SU-DHL-6 (cell line): ENCODE results near the gene PTP4A2.

Source experiments
- H2AFZ ChIP-seq: fragments of 200-600 bp; sonication (generic); 2 replicates; pipeline ENCODE4 v1.6.1; 2014; ENCODE audit warnings: low read depth, mild to moderate bottlenecking, moderate library complexity, mixed read lengths, antibody characterized with exemption, low read length; ENCODE audit not compliant: severe bottlenecking
- H3F3A ChIP-seq: fragments of 200-600 bp; shearing (Covaris generic); 2 replicates; pipeline ENCODE4 v1.6.0; 2016; ENCODE audit warnings: antibody characterized with exemption, mild to moderate bottlenecking; ENCODE audit not compliant: insufficient read depth
- H3K27ac ChIP-seq: fragments of 200-600 bp; sonication (generic); 2 replicates; pipeline ENCODE4 v1.5.1; 2016; ENCODE audit warnings: low read depth, mild to moderate bottlenecking, low read length, moderate library complexity, mixed read lengths
- H3K27me3 ChIP-seq: fragments of 200-600 bp; sonication (generic), shearing (Covaris generic); 2 replicates; pipeline ENCODE4 v1.6.0; 2014; ENCODE audit warnings: mild to moderate bottlenecking, low read length
- H3K36me3 ChIP-seq: fragments of 200-600 bp; sonication (generic); 2 replicates; pipeline ENCODE4 v1.6.1; 2014; ENCODE audit warnings: mild to moderate bottlenecking, low read length, mixed read lengths
- H3K4me2 ChIP-seq: fragments of 300-600, 200-600 bp; shearing (Covaris generic), sonication (generic); 2 replicates; pipeline ENCODE4 v1.6.0; 2014; ENCODE audit warnings: low read length, low read depth, mild to moderate bottlenecking; ENCODE audit not compliant: poor library complexity, severe bottlenecking
- H3K4me3 ChIP-seq: fragments of 200-600 bp; sonication (generic); 2 replicates; pipeline ENCODE4 v1.5.1; 2014; ENCODE audit warnings: antibody characterized with exemption, low read length, mild to moderate bottlenecking, mixed read lengths; ENCODE audit not compliant: insufficient read depth, poor library complexity, severe bottlenecking
- H3K79me2 ChIP-seq: fragments of 200-600 bp; sonication (generic); 2 replicates; pipeline ENCODE4 v1.6.1; 2014; ENCODE audit warnings: mild to moderate bottlenecking, low read length, moderate library complexity; ENCODE audit not compliant: insufficient read depth
- H3K9ac ChIP-seq: fragments of 200-600 bp; sonication (generic); 2 replicates; pipeline ENCODE4 v1.7.0; 2014; ENCODE audit warnings: mild to moderate bottlenecking, low read length
- H3K9me2 ChIP-seq: fragments of 200-600 bp; sonication (generic); replicated peaks from 2 replicates; pipeline ENCODE4 v1.6.1; 2014; ENCODE audit warnings: low read length; ENCODE audit not compliant: insufficient read depth
- H3K9me3 ChIP-seq: fragments of 200-600 bp; sonication (generic); 2 replicates; pipeline ENCODE4 v1.6.1; 2014; ENCODE audit warnings: low read length, mixed read lengths; ENCODE audit not compliant: insufficient read depth
- H4K20me1 ChIP-seq: fragments of 200-600 bp; sonication (generic); 2 replicates; pipeline ENCODE4 v1.6.1; 2014; ENCODE audit warnings: low read depth, mild to moderate bottlenecking, antibody characterized with exemption, low read length, moderate library complexity, mixed read lengths
- CTCF ChIP-seq: fragments of 200-600 bp; sonication (generic); IDR thresholded peaks from one replicate; pipeline ENCODE4 v1.5.1; 2017; ENCODE audit warnings: antibody characterized with exemption, mild to moderate bottlenecking, low read length, moderate library complexity; ENCODE audit not compliant: insufficient read depth, poor library complexity, severe bottlenecking
- EZH2phosphoT487 ChIP-seq: fragments of 200-600 bp; sonication (generic), shearing (Covaris generic); conservative IDR thresholded peaks from 2 replicates; pipeline ENCODE4 v1.6.1; 2018; ENCODE audit warnings: mild to moderate bottlenecking, antibody characterized with exemption, low read length, moderate library complexity, mixed read lengths

PTP4A2 gene

GRCh38 chr1:31861346-31861745 lies 76.8 kb downstream of the PTP4A2 start:
- Histone ChIP-seq H3K9me2 (no peaks in the 10 kb centered on the region), H3K9me3 (no peaks in the 10 kb centered on the region), H3K27ac (no peak overlapping the region), H3K27me3 (no peaks in the 10 kb centered on the region), H4K20me1 (no peaks in the 10 kb centered on the region), H3F3A (no peaks in the 10 kb centered on the region), H3K4me2 (no peak overlapping the region), H3K36me3 (no peaks in the 10 kb centered on the region), H3K9ac (no peak overlapping the region), H3K79me2 (no peaks in the 10 kb centered on the region), H3K4me3 (no peak overlapping the region), H2AFZ (no peak overlapping the region)
- TF ChIP-seq CTCF (no peak), EZH2phosphoT487 (no peak)

GRCh38 chr1:31860581-31860980 lies 77.6 kb downstream of the PTP4A2 start:
- Histone ChIP-seq H3K4me2 (no peak overlapping the region), H3K27me3 (no peaks in the 10 kb centered on the region), H3K9me2 (no peaks in the 10 kb centered on the region), H3K27ac (no peak overlapping the region), H3F3A (no peaks in the 10 kb centered on the region), H3K9ac (no peak overlapping the region), H2AFZ (no peak overlapping the region), H3K9me3 (no peaks in the 10 kb centered on the region), H3K4me3 (no peak overlapping the region), H3K79me2 (no peaks in the 10 kb centered on the region), H3K36me3 (no peaks in the 10 kb centered on the region), H4K20me1 (no peaks in the 10 kb centered on the region)
- TF ChIP-seq CTCF (no peak), EZH2phosphoT487 (no peak)

GRCh38 chr1:31859719-31860118 lies 78.4 kb downstream of the PTP4A2 start:
- no peaks in the 10 kb centered on the region for H3F3A ChIP-seq
- H3K36me3 ChIP-seq, result no peaks in the 10 kb centered on the region
- no peaks in the 10 kb centered on the region for H3K9me2 ChIP-seq
- no peaks in the 10 kb centered on the region for H3K9me3 ChIP-seq
- H3K27me3 ChIP-seq, result no peaks in the 10 kb centered on the region
- no peak overlapping the region for H3K4me2 ChIP-seq
- TF ChIP-seq EZH2phosphoT487 (no peak), CTCF (no peak)
- H3K27ac ChIP-seq, result no peak overlapping the region
- no peak overlapping the region for H2AFZ ChIP-seq
- H3K9ac ChIP-seq, result no peak overlapping the region
- H4K20me1 ChIP-seq, result no peaks in the 10 kb centered on the region
- no peak overlapping the region for H3K4me3 ChIP-seq
- no peaks in the 10 kb centered on the region for H3K79me2 ChIP-seq

GRCh38 chr1:31859044-31859443 lies 79.1 kb downstream of the PTP4A2 start:
- Histone ChIP-seq H4K20me1 (no peaks in the 10 kb centered on the region), H3K27me3 (no peaks in the 10 kb centered on the region), H3K27ac (no peak overlapping the region), H3F3A (no peaks in the 10 kb centered on the region), H3K36me3 (no peaks in the 10 kb centered on the region), H3K4me3 (no peak overlapping the region), H3K9ac (no peak overlapping the region), H3K9me3 (no peaks in the 10 kb centered on the region), H2AFZ (no peak overlapping the region), H3K9me2 (no peaks in the 10 kb centered on the region), H3K79me2 (no peaks in the 10 kb centered on the region), H3K4me2 (no peak overlapping the region)
- TF ChIP-seq EZH2phosphoT487 (no peak), CTCF (no peak)
